Measurements from ENCODE around the gene CAMSAP3. TPM values are rescaled to one million over a fixed set of nuclear protein-coding genes. Genes with fewer than 3 reads are reported as not detected.

Gene CAMSAP3
- total RNA-seq, 1 donor from 2014 or later: 26.5 TPM

- no peak for DNase-seq (ENCODE audit: low spot score in 2 of 2, unreplicated experiment in 2 of 2)
- no peak overlapping the region for H3K27ac Mint-ChIP-seq
- no peaks in the 10 kb centered on the region for H3K9me3 Mint-ChIP-seq
- TF ChIP-seq CTCF (IDR thresholded peaks at IDR 0.05; ENCODE audit: unreplicated experiment): no peak
- H3K4me3 Mint-ChIP-seq: no peak overlapping the region
- peaks cover 4% of the 10 kb centered on the region for H3K36me3 Mint-ChIP-seq
- no peaks in the 10 kb centered on the region for H3K27me3 Mint-ChIP-seq (ENCODE audit: low read depth)
- no peaks in the 10 kb centered on the region for H3K4me1 Mint-ChIP-seq
Measured at GRCh38 chr19:7645163-7645562, 49.5 kb downstream of the CAMSAP3 start.

- Mint-ChIP-seq H3K36me3 (peaks cover 4% of the 10 kb centered on the region), H3K4me3 (no peak overlapping the region), H3K9me3 (no peaks in the 10 kb centered on the region), H3K27ac (no peak overlapping the region), H3K4me1 (no peaks in the 10 kb centered on the region), H3K27me3 (ENCODE audit: low read depth) (peaks cover 2% of the 10 kb centered on the region)
- DNase-seq (ENCODE audit: low spot score in 2 of 2, unreplicated experiment in 2 of 2): no peak
- TF ChIP-seq CTCF (IDR thresholded peaks at IDR 0.05; ENCODE audit: unreplicated experiment): no peak
Measured at GRCh38 chr19:7645656-7646425, 50.2 kb downstream of the CAMSAP3 start.

GRCh38 chr19:7646426-7646700 is 50.7 kb downstream of the CAMSAP3 start:
- Mint-ChIP-seq H3K36me3 (peaks cover 4% of the 10 kb centered on the region), H3K27ac (no peak overlapping the region), H3K4me3 (no peak overlapping the region), H3K27me3 (ENCODE audit: low read depth) (peaks cover 5% of the 10 kb centered on the region), H3K4me1 (no peaks in the 10 kb centered on the region), H3K9me3 (no peaks in the 10 kb centered on the region)
- no peak for TF ChIP-seq CTCF (IDR thresholded peaks at IDR 0.05; ENCODE audit: unreplicated experiment)
- DNase-seq (ENCODE audit: low spot score in 2 of 2, unreplicated experiment in 2 of 2): no peak

- peaks cover 9% of the 10 kb centered on the region for H3K27me3 Mint-ChIP-seq (ENCODE audit: low read depth)
- H3K9me3 Mint-ChIP-seq: no peaks in the 10 kb centered on the region
- H3K27ac Mint-ChIP-seq: no peak overlapping the region
- no peak for DNase-seq (ENCODE audit: low spot score in 2 of 2, unreplicated experiment in 2 of 2)
- H3K36me3 Mint-ChIP-seq: peaks cover 4% of the 10 kb centered on the region
- no peak overlapping the region for H3K4me3 Mint-ChIP-seq
- no peak for TF ChIP-seq CTCF (IDR thresholded peaks at IDR 0.05; ENCODE audit: unreplicated experiment)
- H3K4me1 Mint-ChIP-seq: peaks cover 2% of the 10 kb centered on the region
Measured at GRCh38 chr19:7647156-7647555, 51.5 kb downstream of the CAMSAP3 start.

- Mint-ChIP-seq H3K9me3 (no peaks in the 10 kb centered on the region), H3K27me3 (ENCODE audit: low read depth) (peaks cover 12% of the 10 kb centered on the region), H3K4me1 (peaks cover 4% of the 10 kb centered on the region), H3K4me3 (no peak overlapping the region), H3K27ac (no peak overlapping the region), H3K36me3 (peaks cover 4% of the 10 kb centered on the region)
- no peak for DNase-seq (ENCODE audit: low spot score in 2 of 2, unreplicated experiment in 2 of 2)
- no peak for TF ChIP-seq CTCF (IDR thresholded peaks at IDR 0.05; ENCODE audit: unreplicated experiment)
Measured at GRCh38 chr19:7648265-7649014, 52.8 kb downstream of the CAMSAP3 start.

Measured in mesothelial cell of epicardium (in vitro differentiated cells).